HepG2 (cell line): ENCODE data around the gene ABHD17B. TPM values are rescaled to one million over a fixed set of nuclear protein-coding genes. Genes with fewer than 3 reads are reported as not detected.

Experiments
- ATAC-seq: fragments of 200-7000 bp; cut with Tn5 transposase; 3 replicates; pipeline ENCODE4 v1.9.1; 2020; ENCODE audit warnings: mild to moderate bottlenecking, moderate library complexity
- BruUV-seq: library from RNA; stranded (reverse); fragments of 400-500 nt; replicated peaks from 2 replicates; lab custom pipeline; 2021; lab: Mats Ljungman, UMichigan
- CTCF ChIA-PET: fragments of 300-600 bp; formaldehyde crosslinking; extraction: SDS; loops from one replicate; lab custom pipeline; 2021; ENCODE audit warnings: low total read pairs, inconsistent platforms, low intra/inter-chr PET ratio; lab: Yijun Ruan, JAX
- POLR2A ChIA-PET: fragments of 350-600 bp; sonication (Branson Sonifier 250); formaldehyde crosslinking; loops from one replicate; lab custom pipeline; 2020; ENCODE audit warnings: antibody characterized with exemption, inconsistent platforms; lab: Yijun Ruan, JAX
- DNase-seq: peaks from one replicate; pipeline ENCODE4 v3.0.0-alpha.2; 2015; ENCODE audit warnings: low spot score
- FAIRE-seq: peaks from 3 replicates; lab custom pipeline; 2011; peaks lifted over from hg19 to GRCh38; lab: Jason Lieb, UNC
- H2AFZ ChIP-seq: one replicate; pipeline ENCODE4 v1.6.1; 2011; ENCODE audit warnings: low read length, inconsistent platforms
- H3K27ac ChIP-seq: fragments of 300-600 bp; 3 replicates; pipeline ENCODE4 v1.8.0; 2011; ENCODE audit warnings: mixed run types, mild to moderate bottlenecking, mixed read lengths, low read length, inconsistent platforms; ENCODE audit not compliant: insufficient read depth; ENCODE audit errors: extremely low read length
- H3K27me3 ChIP-seq, 2 experiments: fragments of 200-600 bp in 1 of 2; 2 replicates in 1 of 2; 3 replicates in 1 of 2; pipeline versions ENCODE4 v1.6.0 to v1.8.0; 2011; ENCODE audit warnings: low read length in 2 of 2, mild to moderate bottlenecking in 2 of 2, moderate library complexity in 2 of 2, inconsistent platforms in 1 of 2; ENCODE audit not compliant: insufficient read depth in 2 of 2, control insufficient read depth in 1 of 2
- H3K36me3 ChIP-seq, 2 experiments: fragments of 200-600 bp in 1 of 2; replicated peaks in 1 of 2; 2 replicates in 1 of 2; 3 replicates in 1 of 2; pipeline versions ENCODE4 v1.5.1 to v1.8.0; 2011; ENCODE audit warnings: low read length in 2 of 2, inconsistent platforms in 1 of 2; ENCODE audit not compliant: insufficient read depth in 2 of 2, control insufficient read depth in 1 of 2
- H3K4me1 ChIP-seq: 2 replicates; pipeline ENCODE4 v1.5.1; 2012; ENCODE audit warnings: low read length, inconsistent platforms; ENCODE audit not compliant: insufficient read depth
- H3K4me2 ChIP-seq: 2 replicates; pipeline ENCODE4 v1.6.0; 2011; ENCODE audit warnings: low read depth, low read length, inconsistent platforms
- H3K4me3 ChIP-seq, 3 experiments: fragments of 200-600 bp in 1 of 3; sonication (generic), shearing (Covaris generic) in 1 of 3; replicated peaks in 1 of 3; 2 replicates each; pipeline ENCODE4 v1.5.1; 2011 to 2016; ENCODE audit warnings: low read length in 3 of 3, inconsistent platforms in 2 of 3, low read depth in 2 of 3, mild to moderate bottlenecking in 2 of 3, control low read depth in 1 of 3, mixed read lengths in 1 of 3; ENCODE audit not compliant: insufficient read depth in 1 of 3
- H3K79me2 ChIP-seq: one replicate; pipeline ENCODE4 v1.6.1; 2011; ENCODE audit warnings: low read length, inconsistent platforms; ENCODE audit not compliant: insufficient read depth
- H3K9ac ChIP-seq: 2 replicates; pipeline ENCODE4 v1.6.0; 2011; ENCODE audit warnings: mild to moderate bottlenecking, low read depth, low read length, inconsistent platforms; ENCODE audit not compliant: insufficient read depth
- H3K9me3 ChIP-seq: 2 replicates; pipeline ENCODE4 v1.5.1; 2012; ENCODE audit warnings: mild to moderate bottlenecking, low read length
- H4K20me1 ChIP-seq: 2 replicates; pipeline ENCODE4 v1.6.0; 2011; ENCODE audit warnings: inconsistent platforms, mild to moderate bottlenecking, low read length, moderate library complexity; ENCODE audit not compliant: insufficient read depth
- ASH2L ChIP-seq: fragments of 300-600, 200-600 bp; sonication (generic); IDR thresholded peaks from 2 replicates; pipeline ENCODE4 v1.7.0; 2017; ENCODE audit warnings: low read depth, mild to moderate bottlenecking, moderate library complexity, mixed read lengths, low read length; ENCODE audit not compliant: insufficient read length
- EED ChIP-seq: sonication (generic); formaldehyde crosslinking; IDR thresholded peaks from 2 replicates; pipeline ENCODE4 v1.5.0; 2020; ENCODE audit warnings: mild to moderate bottlenecking, missing genetic modification reagents
- FOSL1 ChIP-seq: sonication (generic); formaldehyde crosslinking; IDR thresholded peaks from 2 replicates; pipeline ENCODE4 v1.9.0; 2021; ENCODE audit warnings: missing genetic modification reagents, borderline replicate concordance
- HMG20B ChIP-seq: conservative IDR thresholded peaks from 2 replicates; pipeline ENCODE4 v1.6.1; 2016; ENCODE audit warnings: missing genetic modification reagents, missing compliant biosample characterization
- HNF4A ChIP-seq: sonication (generic); formaldehyde crosslinking; IDR thresholded peaks from 2 replicates; pipeline ENCODE4 v1.4.0; 2020; ENCODE audit warnings: missing genetic modification reagents
- HNRNPH1 ChIP-seq: fragments of 200-400 bp; formaldehyde crosslinking; optimal IDR thresholded peaks from 2 replicates; pipeline ENCODE3; 2017; ENCODE audit warnings: mild to moderate bottlenecking, low read depth, low read length
- HNRNPUL1 ChIP-seq: fragments of 200-400 bp; formaldehyde crosslinking; IDR thresholded peaks from 2 replicates; pipeline ENCODE4 v1.6.1; 2017; ENCODE audit warnings: low read depth, mild to moderate bottlenecking, low read length, moderate library complexity
- IRF2 ChIP-seq: IDR thresholded peaks from 2 replicates; pipeline ENCODE4 v1.6.1; 2018; ENCODE audit warnings: missing genetic modification reagents, missing compliant biosample characterization
- REL ChIP-seq: sonication (generic); formaldehyde crosslinking; conservative IDR thresholded peaks from 2 replicates; pipeline ENCODE4 v1.8.0; 2022; ENCODE audit warnings: mild to moderate bottlenecking, missing genetic modification reagents, moderate library complexity
- SIN3B ChIP-seq: fragments of 150-350 bp; IDR thresholded peaks from 2 replicates; pipeline ENCODE4 v1.6.1; 2014; ENCODE audit warnings: low read length
- ZBTB8A ChIP-seq: sonication (generic); formaldehyde crosslinking; IDR thresholded peaks from 2 replicates; pipeline ENCODE4 v1.4.0; 2020; ENCODE audit warnings: mild to moderate bottlenecking, low read depth, missing genetic modification reagents, borderline replicate concordance
- ZFP36 ChIP-seq: fragments of 150-350 bp; IDR thresholded peaks from 2 replicates; pipeline ENCODE4 v1.6.1; 2018; ENCODE audit warnings: borderline replicate concordance, low read length, low read depth; ENCODE audit not compliant: partially characterized antibody
- ZMYM2 ChIP-seq: sonication (generic); formaldehyde crosslinking; IDR thresholded peaks from 2 replicates; pipeline ENCODE4 v1.8.0; 2022; ENCODE audit warnings: mild to moderate bottlenecking, missing genetic modification reagents
- ZNF20 ChIP-seq: sonication (generic); formaldehyde crosslinking; IDR thresholded peaks from 2 replicates; pipeline ENCODE4 v1.4.0; 2020; ENCODE audit warnings: mild to moderate bottlenecking, moderate library complexity, missing genetic modification reagents
- ZNF44 ChIP-seq: sonication (generic); formaldehyde crosslinking; IDR thresholded peaks from 2 replicates; pipeline ENCODE4 v1.5.1; 2020; ENCODE audit warnings: mild to moderate bottlenecking, missing genetic modification reagents
- ZNF891 ChIP-seq: sonication (generic); formaldehyde crosslinking; IDR thresholded peaks from 2 replicates; pipeline ENCODE4 v1.5.0; 2020; ENCODE audit warnings: mild to moderate bottlenecking, missing genetic modification reagents
- WGBS: methylation state at CpG from one replicate; pipeline ENCODE4 v1.1.6; 2017; ENCODE audit warnings: low lambda C conversion rate; 5-methylcytosine and 5-hydroxymethylcytosine counted together
- in situ Hi-C: cut with HindIII; loops from 2 replicates; pipeline ENCODE4 v1.10.0; 2017; ENCODE audit warnings: low pct_unique_long_range_greater_than_20kb; ENCODE audit not compliant: extremely low pct_ligation_motif_present
- intact Hi-C: fragments of 100-400 bp; cut with micrococcal nuclease; formaldehyde crosslinking; loops from one replicate; pipeline ENCODE4 v1.10.0; 2022; ENCODE audit not compliant: unreplicated experiment
- polyA plus RNA-seq, 8 experiments: library from polyadenylated mRNA; depleted of rRNA in 3 of 8; stranded (reverse) in 7 of 8; unstranded in 1 of 8; fragments of >200 nt; fragmentation: Illumina TruSeq in 4 of 8; extraction: Trizol in 4 of 8; gene quantifications; 2 replicates each; pipeline versions ENCODE4 v1.2.1 to v1.2.3, GENCODE V29; 2011 to 2016; ENCODE audit warnings: low read depth in 4 of 8, missing spikeins in 1 of 8, mixed read lengths in 1 of 8; ENCODE audit not compliant: insufficient read depth in 1 of 8
- total RNA-seq, 5 experiments: library from RNA; depleted of rRNA; stranded (reverse); fragments of >200 nt; fragmentation: Illumina TruSeq; extraction: Trizol; gene quantifications; 2 replicates each; pipeline ENCODE4 v1.2.3, GENCODE V29; 2016; ENCODE audit warnings: low read depth in 1 of 5
- TF ChIP-seq, protein P1 (sequence below): sonication (generic); formaldehyde crosslinking; IDR thresholded peaks from 2 replicates; pipeline ENCODE4 v1.4.0; 2020; ENCODE audit warnings: missing genetic modification reagents
- TF ChIP-seq, protein P2 (sequence below): IDR thresholded peaks from 2 replicates; pipeline ENCODE4 v1.6.1; 2016; ENCODE audit warnings: low read depth
- TF ChIP-seq, protein P3 (sequence below): sonication (generic); formaldehyde crosslinking; IDR thresholded peaks from 2 replicates; pipeline ENCODE4 v1.5.0; 2020; ENCODE audit warnings: missing genetic modification reagents

Gene ABHD17B
- total and polyA plus RNA-seq, 2 of the 13 experiments (the other 11 are each of a cell fraction or from before 2014, with no cell fraction given) = 11.3 to 22.0 TPM

- 97% methylated on average over 1 of the region's 1 CpG for WGBS
- peaks cover 7% of the 10 kb centered on the region for H3K4me1 ChIP-seq
- H3K36me3 ChIP-seq = peaks cover 0 to 9% of the 10 kb centered on the region in 2 experiments; a peak in 3 of 5 replicates
- no peak overlapping the region for H3K4me3 ChIP-seq
- FAIRE-seq (no peak), DNase-seq (no peak), ATAC-seq (no peak)
- CTCF ChIA-PET = no interaction called here
- H3K9me3 ChIP-seq = peaks cover 14% of the 10 kb centered on the region
- H3K79me2 ChIP-seq = no peaks in the 10 kb centered on the region
- TF ChIP-seq HNRNPH1 (no peak), ZMYM2 (CRISPR knock-in tag) (no peak), ZNF891 (no peak), ZNF44 (CRISPR knock-in tag) (no peak), ZFP36 (no peak)
- in situ Hi-C loops = no loop called here
- POLR2A ChIA-PET = no interaction called here
- BruUV-seq = no TSS peak
- H3K4me2 ChIP-seq = no peak overlapping the region
- H3K27me3 ChIP-seq = no peaks in the 10 kb centered on the region
- no peak overlapping the region for H3K27ac ChIP-seq
- intact Hi-C loops = no loop called here
- no peak overlapping the region for H3K9ac ChIP-seq
- no peak overlapping the region for H2AFZ ChIP-seq
- H4K20me1 ChIP-seq = no peaks in the 10 kb centered on the region
Measured at GRCh38 chr9:71863631-71864030, 47.4 kb downstream of the ABHD17B start.

DNA sequence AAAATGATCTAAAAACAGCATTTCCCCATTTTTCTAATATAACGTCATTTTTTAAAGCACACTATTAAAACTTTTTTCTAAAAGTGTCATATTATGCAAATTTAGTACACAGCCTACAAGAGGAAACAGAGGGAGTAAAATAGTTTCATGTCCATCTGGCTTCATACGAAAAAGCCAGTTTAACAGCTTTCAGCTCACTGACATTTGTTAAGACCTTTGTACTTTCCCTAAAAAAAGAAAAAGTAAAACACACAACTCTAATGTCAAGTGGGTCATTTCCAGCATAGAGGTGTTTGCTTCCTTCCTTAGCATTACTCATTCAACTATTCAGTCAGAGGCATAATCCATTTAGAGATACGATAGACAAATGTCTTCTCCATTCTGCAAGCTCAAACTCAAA lies 49.4 kb downstream of the ABHD17B start:
- no TSS peak for BruUV-seq
- H3K4me1 ChIP-seq = peaks cover 11% of the 10 kb centered on the region
- ChIA-PET CTCF (no interaction called here), POLR2A (no interaction called here)
- H4K20me1 ChIP-seq = no peaks in the 10 kb centered on the region
- no peak overlapping the region for H3K9ac ChIP-seq
- H2AFZ ChIP-seq = no peak overlapping the region
- H3K27ac ChIP-seq = no peak overlapping the region
- no peak for FAIRE-seq
- no peak overlapping the region for H3K4me3 ChIP-seq
- in situ Hi-C loops = no loop called here
- WGBS = 87% methylated on average over 3 of the region's 3 CpGs
- no peak for ATAC-seq
- no peaks in the 10 kb centered on the region for H3K27me3 ChIP-seq
- H3K79me2 ChIP-seq = no peaks in the 10 kb centered on the region
- intact Hi-C loops = no loop called here
- peaks cover 14% of the 10 kb centered on the region for H3K9me3 ChIP-seq
- no peak overlapping the region for H3K4me2 ChIP-seq
- DNase-seq = no peak
- H3K36me3 ChIP-seq = peaks cover 0 to 6% of the 10 kb centered on the region in 2 experiments; a peak in 1 of 5 replicates
- TF ChIP-seq EED (CRISPR knock-in tag) = no peak
- 0 out of 2 replicates have a peak, but pooled peaks have one; percentile 23 for TF ChIP-seq HNF4A (CRISPR knock-in tag)
- TF ChIP-seq ZBTB8A (CRISPR knock-in tag) = no peak
- no peak for TF ChIP-seq ASH2L
- TF ChIP-seq SIN3B = no peak
- no peak for TF ChIP-seq IRF2
- TF ChIP-seq, protein P1, sequence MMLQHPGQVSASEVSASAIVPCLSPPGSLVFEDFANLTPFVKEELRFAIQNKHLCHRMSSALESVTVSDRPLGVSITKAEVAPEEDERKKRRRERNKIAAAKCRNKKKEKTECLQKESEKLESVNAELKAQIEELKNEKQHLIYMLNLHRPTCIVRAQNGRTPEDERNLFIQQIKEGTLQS (CRISPR knock-in tag) = no peak
- TF ChIP-seq FOSL1 (CRISPR knock-in tag) = no peak
- TF ChIP-seq, protein P2, sequence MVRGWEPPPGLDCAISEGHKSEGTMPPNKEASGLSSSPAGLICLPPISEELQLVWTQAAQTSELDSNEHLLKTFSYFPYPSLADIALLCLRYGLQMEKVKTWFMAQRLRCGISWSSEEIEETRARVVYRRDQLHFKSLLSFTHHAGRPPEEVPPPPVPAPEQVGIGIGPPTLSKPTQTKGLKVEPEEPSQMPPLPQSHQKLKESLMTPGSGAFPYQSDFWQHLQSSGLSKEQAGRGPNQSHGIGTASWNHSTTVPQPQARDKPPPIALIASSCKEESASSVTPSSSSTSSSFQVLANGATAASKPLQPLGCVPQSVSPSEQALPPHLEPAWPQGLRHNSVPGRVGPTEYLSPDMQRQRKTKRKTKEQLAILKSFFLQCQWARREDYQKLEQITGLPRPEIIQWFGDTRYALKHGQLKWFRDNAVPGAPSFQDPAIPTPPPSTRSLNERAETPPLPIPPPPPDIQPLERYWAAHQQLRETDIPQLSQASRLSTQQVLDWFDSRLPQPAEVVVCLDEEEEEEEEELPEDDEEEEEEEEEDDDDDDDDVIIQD (CRISPR knock-in tag) = peak; percentile 51; the same call in 1 of the 2 replicates
- TF ChIP-seq REL = no peak
- TF ChIP-seq, protein P3, sequence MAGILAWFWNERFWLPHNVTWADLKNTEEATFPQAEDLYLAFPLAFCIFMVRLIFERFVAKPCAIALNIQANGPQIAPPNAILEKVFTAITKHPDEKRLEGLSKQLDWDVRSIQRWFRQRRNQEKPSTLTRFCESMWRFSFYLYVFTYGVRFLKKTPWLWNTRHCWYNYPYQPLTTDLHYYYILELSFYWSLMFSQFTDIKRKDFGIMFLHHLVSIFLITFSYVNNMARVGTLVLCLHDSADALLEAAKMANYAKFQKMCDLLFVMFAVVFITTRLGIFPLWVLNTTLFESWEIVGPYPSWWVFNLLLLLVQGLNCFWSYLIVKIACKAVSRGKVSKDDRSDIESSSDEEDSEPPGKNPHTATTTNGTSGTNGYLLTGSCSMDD = no peak
- TF ChIP-seq HMG20B (CRISPR knock-in tag) = no peak
- no peak for TF ChIP-seq ZNF20 (CRISPR knock-in tag)
- no peak for TF ChIP-seq HNRNPUL1
